ENCODE data around the gene C8G.

DNA sequence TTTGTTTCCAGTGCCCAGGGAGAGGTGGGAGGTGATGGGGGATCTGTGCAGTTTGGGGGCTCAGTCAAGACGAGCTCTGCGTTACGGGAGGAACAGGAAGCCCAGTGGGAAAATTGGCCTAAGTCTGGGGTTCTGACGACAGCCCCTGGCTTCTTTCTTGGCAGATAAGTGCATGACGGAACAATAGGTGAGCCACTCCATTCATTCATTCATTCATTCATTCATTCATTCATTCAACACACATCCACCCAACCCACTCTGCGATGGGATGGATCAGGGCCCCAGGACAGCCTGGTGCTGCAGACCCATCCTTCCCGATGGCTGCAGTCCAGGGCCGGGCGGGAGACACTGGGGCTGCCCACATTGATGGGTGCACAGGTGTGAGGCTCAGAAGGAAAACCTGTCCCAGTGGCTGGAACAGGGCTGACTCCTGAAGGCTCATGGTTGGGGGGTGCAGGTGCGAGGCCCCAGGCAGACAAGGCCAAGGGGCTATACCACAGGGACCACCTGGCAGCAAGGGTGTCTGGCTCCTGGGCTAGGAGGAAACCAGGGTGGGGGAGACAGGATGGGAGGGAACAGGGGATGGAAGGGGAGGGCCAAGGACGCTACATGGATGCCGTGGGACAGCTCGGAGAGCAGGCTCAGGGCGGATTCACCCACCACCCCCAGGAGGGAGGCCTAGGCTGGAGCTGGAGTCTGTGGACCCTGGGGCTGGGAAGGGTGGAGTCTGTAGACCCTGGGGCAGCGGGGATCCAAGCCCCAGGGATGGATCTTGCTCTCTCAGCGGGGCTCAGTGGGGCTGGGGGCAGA, 35.8 kb downstream of the C8G start:
- no peak for TF ChIP-seq POLR2A (IDR thresholded peaks at IDR 0.05; ENCODE audit: extremely low read depth, insufficient read length)
- TF ChIP-seq, protein P1, sequence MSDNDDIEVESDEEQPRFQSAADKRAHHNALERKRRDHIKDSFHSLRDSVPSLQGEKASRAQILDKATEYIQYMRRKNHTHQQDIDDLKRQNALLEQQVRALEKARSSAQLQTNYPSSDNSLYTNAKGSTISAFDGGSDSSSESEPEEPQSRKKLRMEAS (IDR thresholded peaks at IDR 0.05; ENCODE audit: low read depth, low read length) = no peak
